Gastroesophageal sphincter (tissue), 3 donors: ENCODE data around the gene ASPG.

Experiments
- CTCF ChIP-seq, 4 experiments: fragments of 200-600 bp in 2 of 4; fragments of 450-650 bp in 2 of 4; sonication (generic) in 1 of 4; IDR thresholded peaks; one replicate each; pipeline ENCODE4 v1.5.1; 2017 to 2019; ENCODE audit warnings: antibody characterized with exemption in 4 of 4, mild to moderate bottlenecking in 2 of 4, moderate library complexity in 2 of 4
- EP300 ChIP-seq: sonication (generic); formaldehyde crosslinking; IDR thresholded peaks from one replicate; pipeline ENCODE4 v1.6.1; 2017; ENCODE audit warnings: antibody characterized with exemption, mild to moderate bottlenecking

- TF ChIP-seq CTCF (IDR thresholded peaks at IDR 0.05), result no peak
- no peak for TF ChIP-seq EP300
These were observed 79.0 kb downstream of the ASPG start for GRCh38 chr14:104164512-104164911.
